H1 (cell line): ENCODE measurements around the gene SDHAF2. TPM values are rescaled to one million over a fixed set of nuclear protein-coding genes. Genes with fewer than 3 reads are reported as not detected.

Source experiments
- ASH2L ChIP-seq: fragments of 200-600, 300-600 bp; sonication (generic); IDR thresholded peaks from one replicate; pipeline ENCODE4 v1.7.1; 2017; ENCODE audit warnings: low read length
- CTCF ChIP-seq, 3 experiments: IDR thresholded peaks; 1 replicate in 2 of 3; 2 replicates in 1 of 3; pipeline versions ENCODE4 v1.5.1 to v1.6.1; 2011; ENCODE audit warnings: low read length in 3 of 3, mild to moderate bottlenecking in 3 of 3, inconsistent platforms in 2 of 3, low read depth in 1 of 3, moderate library complexity in 1 of 3; ENCODE audit not compliant: insufficient read depth in 1 of 3; ENCODE audit errors: control extremely low read depth in 1 of 3
- EGR1 ChIP-seq: IDR thresholded peaks from 2 replicates; pipeline ENCODE4 v1.6.1; 2011; ENCODE audit warnings: low read depth, low read length, borderline replicate concordance
- KDM5A ChIP-seq: fragments of 200-600 bp; IDR thresholded peaks from 2 replicates; pipeline ENCODE4 v1.7.1; 2012; ENCODE audit warnings: mild to moderate bottlenecking, low read length, inconsistent platforms, mixed read lengths
- PHF8 ChIP-seq: fragments of 200-600 bp; sonication (generic); conservative IDR thresholded peaks from 2 replicates; pipeline ENCODE4 v1.7.1; 2012; ENCODE audit warnings: low read depth, mild to moderate bottlenecking, inconsistent platforms, low read length, moderate library complexity
- RNF2 ChIP-seq: fragments of 200-900, 300-1000 bp; sonication (generic); IDR thresholded peaks from 2 replicates; pipeline ENCODE4 v1.7.1; 2016; ENCODE audit warnings: borderline replicate concordance, low read depth, mild to moderate bottlenecking, antibody characterized with exemption, low read length; ENCODE audit not compliant: poor library complexity, severe bottlenecking; ENCODE audit errors: missing control alignments
- polyA plus RNA-seq, 7 experiments: library from polyadenylated mRNA; depleted of rRNA in 3 of 7; stranded (reverse) in 5 of 7; unstranded in 2 of 7; fragments of >200 nt in 5 of 7; fragments of 200-250 nt in 2 of 7; gene quantifications; 1 replicate in 5 of 7; 2 replicates in 1 of 7; 4 replicates in 1 of 7; pipeline versions ENCODE4 v1.2.1 to v1.2.3, GENCODE V29; 2011 to 2013; ENCODE audit warnings: missing spikeins in 2 of 7, mixed read lengths in 2 of 7
- total RNA-seq: library from RNA; stranded (reverse); fragmentation: NEBNext Ultra II Directional; extraction: Animal tissue kit (Norgen Biotek cat#: 25700); gene quantifications from 2 replicates; pipeline ENCODE4 v1.2.1, GENCODE V29; 2021

SDHAF2 gene
- total and polyA plus RNA-seq, 2 of the 8 experiments (the other 6 are each of a cell fraction or from before 2014, with no cell fraction given): 41.0 to 114 TPM

- TF ChIP-seq RNF2: no peak
- no peak for TF ChIP-seq CTCF (IDR thresholded peaks at IDR 0.05; ENCODE audit: control extremely low read depth in 1 of 3, insufficient read depth in 1 of 3, low read depth in 1 of 3, low read length in 3 of 3)
- no peak for TF ChIP-seq EGR1
- TF ChIP-seq KDM5A: no peak
- TF ChIP-seq ASH2L: no peak
- TF ChIP-seq PHF8: no peak
Measured at GRCh38 chr11:61474013-61474643, 44.2 kb downstream of the SDHAF2 start (continued).
